GM19035 (cell line): Measurements from ENCODE around the gene AOC2.
"Not testable (repeated sequence)": the region's sequence is repeated elsewhere in the genome, so short reads cannot be mapped to it uniquely, and the experiment has no call there.

Source experiments
- ATAC-seq: cut with Tn5 transposase; IDR thresholded peaks from one replicate; pipeline ENCODE4 v1.9.1; 2021; ENCODE audit not compliant: unreplicated experiment

AOC2 gene

DNA sequence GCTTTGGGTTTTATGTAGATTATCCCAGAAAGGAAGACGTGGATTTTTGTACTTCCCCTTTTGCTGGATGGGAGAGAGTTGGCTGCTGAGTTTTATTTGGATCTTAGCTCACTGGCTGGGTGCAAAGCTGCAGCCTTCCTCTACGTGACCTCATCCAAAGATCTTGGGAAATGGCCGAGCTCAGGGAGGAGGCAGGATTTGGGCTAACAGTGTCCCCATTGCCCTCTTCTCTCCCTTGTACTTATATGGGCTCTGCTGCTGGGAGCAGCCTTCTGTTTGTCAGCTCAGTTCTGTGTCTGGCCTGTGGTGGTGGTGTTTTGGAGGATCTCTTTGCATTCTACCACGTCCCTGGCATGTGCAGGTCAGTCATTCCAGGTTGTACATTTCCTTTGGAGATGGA, 8.6 kb downstream of the AOC2 start:
- no peak for ATAC-seq

DNA sequence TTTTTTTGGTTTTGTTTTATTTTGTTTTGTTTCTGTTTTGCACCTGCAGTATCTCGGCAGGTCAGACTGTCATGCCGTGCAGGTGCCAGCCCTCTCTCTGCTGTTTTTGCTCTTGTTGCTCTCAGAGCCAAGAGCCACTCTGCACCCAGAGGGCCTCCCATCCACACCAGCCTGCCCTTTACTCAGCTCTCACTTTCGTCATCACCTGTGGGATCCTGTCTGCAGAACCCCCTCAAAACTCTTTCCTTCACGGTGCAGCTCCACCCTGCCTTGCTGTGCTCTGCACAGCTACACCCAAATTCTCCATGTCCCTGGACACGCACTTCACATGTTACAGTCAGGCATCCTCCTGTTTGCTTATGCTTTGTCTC, 9.2 kb downstream of the AOC2 start:
- ATAC-seq: no peak

- ATAC-seq: no peak
Observed at GRCh38 chr17:42853968-42854790, 9.8 kb downstream of the AOC2 start.

GRCh38 chr17:42855048-42855596, 10.7 kb downstream of the AOC2 start:
- no peak for ATAC-seq

- ATAC-seq: not testable (repeated sequence)
Observed at GRCh38 chr17:42856093-42856492, 11.7 kb downstream of the AOC2 start.

GRCh38 chr17:42856516-42856915, 12.1 kb downstream of the AOC2 start:
- ATAC-seq: not testable (repeated sequence)

- no peak for ATAC-seq
Observed at GRCh38 chr17:42857389-42857788, 13.0 kb downstream of the AOC2 start.

DNA sequence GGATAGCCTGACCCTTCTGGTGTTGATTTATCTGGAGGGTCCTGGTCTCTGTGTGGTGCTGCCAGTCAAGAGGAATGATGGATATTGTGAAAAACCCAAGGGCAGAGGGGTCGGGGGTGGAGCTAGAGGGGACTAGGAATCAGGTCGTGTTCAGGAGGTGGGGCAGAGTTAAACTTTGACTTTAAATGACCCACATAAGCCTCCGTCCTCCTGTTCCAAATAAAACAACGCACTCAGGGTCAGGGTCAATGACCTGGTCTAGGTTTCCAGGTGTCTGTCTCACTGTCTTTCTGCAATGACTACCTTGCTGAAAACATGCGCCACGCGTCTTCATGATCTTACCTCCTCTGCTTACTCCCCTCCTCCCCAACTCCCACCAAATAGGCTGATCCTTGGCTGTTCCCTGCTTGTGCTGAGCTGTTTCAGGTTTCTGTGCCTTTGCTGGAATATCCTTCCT, 21.3 kb downstream of the AOC2 start:
- ATAC-seq: no peak

GRCh38 chr17:42866216-42866615, 21.8 kb downstream of the AOC2 start:
- no peak for ATAC-seq

- no peak for ATAC-seq
Observed at GRCh38 chr17:42866631-42867575, 22.5 kb downstream of the AOC2 start.

GRCh38 chr17:42867694-42868261, 23.4 kb downstream of the AOC2 start:
- ATAC-seq: not testable (repeated sequence)

- ATAC-seq: no peak
Observed at GRCh38 chr17:42868338-42868737, 24.0 kb downstream of the AOC2 start.

DNA sequence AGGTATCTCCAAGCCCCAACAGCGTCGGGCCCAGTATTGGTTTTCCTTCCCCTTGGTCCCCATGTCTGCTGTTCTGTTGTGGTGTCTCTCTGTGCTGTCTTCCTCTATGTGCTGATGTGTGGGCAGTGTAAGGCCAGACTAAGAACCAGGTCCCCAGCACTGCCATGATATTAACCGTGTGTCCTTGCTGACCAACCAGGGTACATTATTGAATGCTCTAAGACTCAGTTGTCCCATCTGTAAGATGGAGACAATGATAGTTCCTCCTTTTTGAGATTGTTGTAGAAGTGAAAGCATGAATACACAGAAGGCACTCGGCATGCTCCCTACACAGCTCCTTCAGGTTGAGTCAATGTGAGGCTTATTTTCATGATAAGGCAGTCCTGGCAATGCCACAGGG, 27.3 kb downstream of the AOC2 start:
- ATAC-seq: no peak

DNA sequence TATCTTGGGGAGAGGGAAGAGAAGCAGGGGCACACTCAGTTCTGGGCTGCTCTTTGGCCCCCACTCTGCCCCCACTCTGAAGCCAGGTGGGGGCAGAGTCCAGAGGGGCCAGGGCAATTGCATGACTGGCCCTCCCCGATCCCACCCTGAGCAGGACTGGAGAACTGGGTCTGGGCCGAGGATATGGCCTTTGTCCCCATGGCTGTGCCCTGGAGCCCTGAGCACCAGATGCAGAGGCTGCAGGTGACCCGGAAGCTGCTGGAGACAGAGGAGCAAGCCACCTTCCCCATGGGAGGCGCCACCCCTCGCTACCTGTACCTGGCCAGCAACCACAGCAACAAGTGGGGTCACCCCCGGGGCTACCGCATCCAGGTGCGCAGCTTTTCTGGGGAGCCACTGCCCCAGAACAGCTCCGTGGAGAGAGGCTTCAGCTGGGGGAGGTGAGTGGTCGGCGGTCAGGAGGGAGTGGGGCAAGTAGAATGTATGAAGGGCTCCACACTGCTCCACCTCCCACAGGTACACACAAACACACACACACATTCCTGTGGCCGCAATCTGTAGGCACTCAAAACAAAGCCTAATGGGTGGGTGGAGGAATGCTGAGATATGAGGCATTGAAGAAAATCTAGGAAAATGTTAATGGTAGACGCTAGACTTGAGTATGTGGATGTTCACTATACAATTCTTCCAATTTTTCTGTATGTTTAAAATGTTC, 28.0 kb downstream of the AOC2 start:
- ATAC-seq: no peak

DNA sequence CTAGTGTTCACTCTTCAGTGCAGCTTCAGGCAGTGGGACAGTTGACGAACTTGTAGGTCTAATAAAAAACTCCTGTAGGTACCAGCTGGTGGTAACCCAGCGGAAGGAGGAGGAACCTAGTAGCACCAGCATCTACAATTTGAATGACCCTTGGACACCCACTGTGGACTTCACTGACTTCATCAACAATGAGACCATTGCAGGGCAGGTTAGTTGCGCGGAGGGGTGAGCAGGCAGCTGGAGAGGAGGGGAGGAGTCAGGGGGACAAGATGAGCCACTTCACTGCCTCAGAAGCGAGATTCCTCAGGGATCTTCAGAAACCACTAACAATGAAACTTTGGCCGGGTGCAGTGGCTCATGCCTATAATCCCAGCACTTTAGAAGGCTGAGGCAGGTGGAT, 28.9 kb downstream of the AOC2 start:
- no peak for ATAC-seq

GRCh38 chr17:42873932-42874695, 29.7 kb downstream of the AOC2 start:
- not testable (repeated sequence) for ATAC-seq

DNA sequence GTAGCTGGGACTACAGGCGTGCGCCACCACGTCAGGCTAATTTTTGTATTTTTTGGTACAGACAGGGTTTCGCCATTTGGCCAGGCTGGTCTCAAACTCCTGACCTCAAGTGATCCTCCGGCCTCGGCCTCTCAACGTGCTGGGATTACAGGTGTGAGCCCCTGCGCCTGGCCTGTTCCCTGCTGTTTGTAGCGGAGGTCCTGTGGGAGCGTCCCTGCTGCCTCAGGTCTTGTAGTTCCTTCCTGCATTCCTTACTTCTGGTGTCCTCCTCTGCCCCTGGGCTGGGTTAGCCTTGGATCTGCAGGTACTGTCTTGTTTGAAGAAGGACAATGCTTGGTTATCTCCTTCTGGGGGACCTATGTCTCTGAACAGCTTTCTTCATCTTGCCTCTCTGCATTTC, 32.7 kb downstream of the AOC2 start:
- ATAC-seq: no peak

GRCh38 chr17:42878123-42878880, 33.9 kb downstream of the AOC2 start:
- ATAC-seq: no peak

DNA sequence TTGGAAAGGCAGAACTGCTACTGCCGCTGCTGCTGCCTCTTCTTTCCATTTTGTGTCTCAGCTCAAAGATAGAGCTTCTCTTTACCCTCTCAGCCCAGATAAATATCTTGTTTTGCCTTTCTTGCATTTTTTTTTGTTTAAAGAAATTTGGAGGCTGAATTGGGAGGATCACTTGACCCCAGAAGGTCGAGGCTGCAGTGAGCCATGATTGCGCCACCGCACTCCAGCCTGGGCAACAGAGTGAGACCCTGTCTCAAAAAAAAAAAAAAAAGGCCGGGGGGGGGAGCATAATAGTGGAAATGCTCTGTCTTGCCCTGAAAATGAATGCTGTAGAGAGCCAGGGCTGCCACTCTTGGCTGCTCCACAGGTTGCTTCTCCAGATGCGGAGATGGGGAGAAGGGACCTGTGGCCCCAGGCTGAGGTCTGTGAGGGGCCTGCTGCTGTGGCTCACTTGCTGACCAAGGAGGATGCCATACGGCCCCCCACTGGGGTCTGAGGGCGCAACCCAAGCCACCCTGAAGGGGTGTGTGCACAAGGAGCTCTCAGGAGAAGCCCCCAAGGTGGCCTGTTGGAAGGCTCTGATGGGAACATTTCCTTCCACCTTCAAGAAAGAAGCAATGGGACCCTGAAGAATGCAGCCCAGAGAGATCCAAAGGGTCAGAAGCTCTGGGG, 34.7 kb downstream of the AOC2 start:
- ATAC-seq: no peak
